NCI-H2196 (cell line): ENCODE results near the gene AK3.

ENCODE experiments used
- DNase-seq: peaks from one replicate; lab custom pipeline; 2025; ENCODE audit not compliant: unreplicated experiment; lab: John Stamatoyannopoulos, UW

Gene AK3

GRCh38 chr9:4709380-4709779, 31.6 kb downstream of the AK3 start:
- DNase-seq, result no peak

- no peak for DNase-seq
Observed at GRCh38 chr9:4706971-4707622, 33.9 kb downstream of the AK3 start.

- no peak for DNase-seq
Observed at GRCh38 chr9:4706021-4706420, 35.0 kb downstream of the AK3 start.

- DNase-seq, result no peak
Observed at GRCh38 chr9:4704129-4704528, 36.9 kb downstream of the AK3 start.

DNA sequence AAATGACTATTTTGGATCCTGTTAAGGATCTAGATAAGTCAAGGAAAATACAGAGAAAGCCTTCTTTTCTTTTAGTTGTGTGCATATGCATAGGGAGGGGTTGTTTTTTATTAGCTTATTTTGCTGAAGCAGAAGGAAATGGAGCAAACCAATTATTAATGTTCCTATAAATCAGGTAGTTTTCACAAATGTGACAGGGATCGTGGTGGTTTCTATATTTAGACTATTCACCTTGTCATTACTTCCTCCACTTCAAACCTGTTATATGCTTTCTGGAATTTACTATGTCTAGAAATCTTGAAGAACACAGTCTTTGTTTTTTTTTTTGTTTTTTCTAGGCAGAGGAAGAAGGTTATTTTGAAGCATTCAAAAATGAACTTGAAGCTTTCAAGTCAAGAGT, 39.5 kb downstream of the AK3 start:
- no peak for DNase-seq

GRCh38 chr9:4700932-4701331, 40.1 kb downstream of the AK3 start:
- no peak for DNase-seq

GRCh38 chr9:4700091-4700490, 40.9 kb downstream of the AK3 start:
- DNase-seq, result no peak

- DNase-seq, result no peak
Observed at GRCh38 chr9:4691795-4692194, 49.2 kb downstream of the AK3 start.

DNA sequence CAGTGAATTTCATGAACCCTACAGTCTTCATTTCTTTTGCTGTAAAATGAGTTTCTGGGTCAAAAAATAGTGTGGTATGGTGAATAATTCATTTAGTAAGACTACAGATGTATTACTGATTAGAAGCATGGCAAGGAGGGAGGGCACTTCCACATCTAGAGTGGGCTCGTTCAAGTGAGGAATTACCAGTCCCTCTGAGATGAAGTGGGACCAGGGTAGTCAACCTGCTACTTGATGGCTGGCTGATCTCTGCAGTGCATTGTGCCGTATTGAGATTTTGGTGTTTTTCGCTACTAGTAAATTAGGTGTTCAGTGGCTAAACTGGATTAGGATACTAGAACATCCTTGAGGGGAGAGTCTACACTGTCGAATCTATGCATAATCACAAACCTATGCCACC, 50.9 kb downstream of the AK3 start:
- no peak for DNase-seq

DNA sequence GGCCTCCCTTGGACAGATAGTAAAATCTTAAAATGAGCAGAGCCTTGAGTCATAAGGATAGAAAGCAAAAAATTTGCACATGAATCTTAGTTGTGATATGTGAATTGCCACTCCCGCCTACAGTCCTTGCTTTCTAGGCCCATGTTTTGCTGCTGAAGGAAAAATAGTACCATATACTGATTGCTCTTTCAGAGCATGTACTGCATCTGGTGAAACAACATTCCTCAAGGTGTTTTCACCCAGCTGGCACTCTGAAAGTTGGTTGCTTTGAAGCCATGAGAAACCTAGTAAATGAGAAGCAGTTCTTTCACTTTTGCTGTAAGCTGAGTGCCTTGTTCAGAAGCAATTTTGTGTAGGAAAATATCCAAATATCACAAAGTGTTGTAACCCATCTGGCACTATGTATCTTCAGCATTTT, 51.3 kb downstream of the AK3 start:
- no peak for DNase-seq

GRCh38 chr9:4689021-4689420, 52.0 kb downstream of the AK3 start:
- DNase-seq, result no peak

DNA sequence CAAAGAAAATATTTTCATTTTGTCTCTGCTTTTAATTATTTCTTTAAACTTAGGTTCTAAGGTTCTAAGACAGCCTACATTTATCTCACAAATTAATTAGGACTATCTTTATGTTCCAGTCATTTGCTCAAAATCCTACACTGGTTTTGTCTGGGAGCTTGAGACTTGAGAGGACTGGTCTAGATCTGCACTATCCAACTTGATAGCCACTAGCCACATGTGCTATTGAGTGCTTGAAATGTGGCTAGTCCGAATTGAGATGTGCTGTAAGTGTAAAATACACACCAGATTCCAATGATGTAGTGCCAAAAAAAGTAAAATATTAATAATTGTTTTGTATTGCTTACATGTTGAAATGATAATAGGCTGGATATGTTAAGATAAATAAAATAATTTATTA, 54.4 kb downstream of the AK3 start:
- DNase-seq, result no peak

- no peak for DNase-seq
Observed at GRCh38 chr9:4686112-4686511, 54.9 kb downstream of the AK3 start.

- DNase-seq, result no peak
Observed at GRCh38 chr9:4684820-4685219, 56.2 kb downstream of the AK3 start.

DNA sequence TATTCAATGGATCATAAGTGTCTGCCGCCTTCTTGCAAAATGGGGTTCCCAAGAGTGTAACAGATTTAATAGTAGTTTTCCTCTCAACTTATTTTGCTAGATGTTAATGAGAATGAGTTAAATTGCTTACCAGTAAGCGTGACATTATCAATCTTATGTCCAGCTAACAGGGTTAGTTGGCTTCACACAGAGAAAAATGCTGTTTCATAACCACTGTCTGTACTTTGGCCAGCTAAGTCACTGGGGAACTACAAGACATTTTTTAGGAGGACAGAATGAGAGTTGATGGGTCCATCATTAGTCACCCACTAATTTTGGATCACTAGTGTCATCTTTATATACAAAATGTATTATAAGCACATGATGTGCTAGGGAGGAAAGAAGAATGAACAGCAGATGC, 60.3 kb downstream of the AK3 start:
- DNase-seq, result no peak

GRCh38 chr9:4680173-4680525, 60.9 kb downstream of the AK3 start:
- DNase-seq, result no peak

DNA sequence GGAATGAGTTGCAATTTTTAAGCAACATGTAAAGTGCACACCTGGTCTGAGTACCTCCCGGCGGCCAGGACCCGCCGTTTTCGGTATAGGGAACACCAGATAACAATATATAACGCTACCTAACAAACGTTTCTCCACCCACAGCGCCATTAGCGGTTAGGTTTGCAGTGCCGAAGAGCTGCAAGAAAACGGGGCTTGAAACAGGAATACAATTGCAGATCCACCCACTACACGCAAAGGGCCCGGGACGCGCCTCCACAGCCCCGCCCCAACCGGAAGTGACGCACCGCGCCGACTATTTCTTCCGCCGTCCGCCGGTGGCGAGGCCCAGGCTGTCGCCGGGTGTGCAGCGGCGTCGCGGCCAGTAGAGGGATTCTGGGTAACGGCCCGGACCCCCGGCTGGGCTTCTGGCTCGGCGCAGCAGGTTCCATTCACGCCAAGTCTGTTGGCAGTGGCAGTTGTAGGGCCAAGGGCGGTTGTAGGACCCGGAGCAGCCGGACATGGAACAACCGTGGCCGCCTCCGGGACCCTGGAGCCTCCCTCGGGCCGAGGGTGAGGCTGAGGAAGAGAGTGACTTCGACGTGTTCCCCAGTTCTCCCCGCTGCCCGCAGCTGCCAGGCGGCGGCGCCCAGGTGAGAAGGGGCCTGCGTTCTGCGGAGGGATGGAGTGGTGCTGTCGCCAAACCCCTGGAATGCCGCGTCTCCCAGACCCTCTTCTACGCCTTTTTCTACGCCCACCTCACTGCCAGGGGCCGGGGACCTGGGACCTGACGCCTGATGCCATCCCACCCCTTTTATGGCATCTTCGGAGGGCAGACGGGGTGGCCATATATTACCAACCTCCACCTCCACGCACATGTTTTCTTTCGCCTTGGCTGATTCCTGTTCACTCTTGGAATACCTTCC, 61.5 kb downstream of the AK3 start, which contains the start of gene CDC37L1:
CDC37L1 (plus strand) TSS at position 302 of the 905 bp plus-strand sequence; CDS start at position 501, 199 bp downstream.
- DNase-seq, result peak; percentile 100

- DNase-seq, result peak; percentile 67
Observed at GRCh38 chr9:4678679-4679267, 62.2 kb downstream of the AK3 start.

- no peak for DNase-seq
Observed at GRCh38 chr9:4677392-4677791, 63.6 kb downstream of the AK3 start.

- no peak for DNase-seq
Observed at GRCh38 chr9:4674783-4675182, 66.2 kb downstream of the AK3 start.

DNA sequence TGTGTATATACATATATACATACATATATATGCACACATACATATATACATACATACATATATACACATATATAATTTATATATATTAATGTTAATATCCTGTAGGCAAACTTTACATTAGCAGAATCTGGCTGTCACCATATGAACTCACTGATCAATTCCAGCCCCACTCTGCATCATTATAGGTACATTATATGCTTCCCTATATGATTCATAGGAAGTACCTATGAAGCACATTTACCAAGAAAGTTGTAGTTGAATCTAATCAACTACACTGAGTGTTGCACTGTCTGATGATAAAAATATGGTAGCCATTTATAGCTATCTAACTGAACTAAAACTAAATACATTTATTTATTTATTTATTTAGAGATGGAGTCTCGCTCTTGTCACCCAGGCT, 69.3 kb downstream of the AK3 start:
- no peak for DNase-seq

- DNase-seq, result no peak
Observed at GRCh38 chr9:4670591-4670990, 70.4 kb downstream of the AK3 start.
